ENCODE results near the gene ACIN1. TPM values are rescaled to one million over a fixed set of nuclear protein-coding genes. Genes with fewer than 3 reads are reported as not detected.

Gene ACIN1
- total and polyA plus RNA-seq, 2 of the 13 experiments (the other 11 are each of a cell fraction or from before 2014, with no cell fraction given), result 165 to 183 TPM

- TF ChIP-seq ZNF646 (CRISPR knock-in tag; IDR thresholded peaks at IDR 0.05) (no peak), MLX (CRISPR knock-in tag; IDR thresholded peaks at IDR 0.05) (no peak), SRSF4 (IDR thresholded peaks at IDR 0.05; ENCODE audit: low read depth, low read length, poor library complexity, severe bottlenecking) (no peak), HNRNPLL (IDR thresholded peaks at IDR 0.05; ENCODE audit: low read depth, low read length, poor library complexity, severe bottlenecking) (peak; percentile 45), TCF7 (IDR thresholded peaks at IDR 0.05; ENCODE audit: low read depth) (no peak), ATF7 (IDR thresholded peaks at IDR 0.05) (no peak), ATF7 (CRISPR knock-in tag; IDR thresholded peaks at IDR 0.05) (0 out of 2 replicates have a peak, but pooled peaks have one; percentile 30), FOXA3 (CRISPR knock-in tag; IDR thresholded peaks at IDR 0.05) (0 out of 2 replicates have a peak, but pooled peaks have one; percentile 12), MTA3 (CRISPR knock-in tag; IDR thresholded peaks at IDR 0.05) (no peak), ZFP36 (IDR thresholded peaks at IDR 0.05; ENCODE audit: borderline replicate concordance, low read depth, low read length, partially characterized antibody) (no peak), NCOA2 (CRISPR knock-in tag; IDR thresholded peaks at IDR 0.05) (no peak), FOXA1 (IDR thresholded peaks at IDR 0.05) (no peak), FOXA1 (CRISPR knock-in tag; IDR thresholded peaks at IDR 0.05) (0 out of 2 replicates have a peak, but pooled peaks have one; percentile 21), IKZF4 (CRISPR knock-in tag; IDR thresholded peaks at IDR 0.05; ENCODE audit: borderline replicate concordance, low read depth, not compliant biosample characterization) (peak; percentile 64), NRL (CRISPR knock-in tag; IDR thresholded peaks at IDR 0.05; ENCODE audit: borderline replicate concordance) (peak; percentile 59), ZNF773 (CRISPR knock-in tag; IDR thresholded peaks at IDR 0.05; ENCODE audit: borderline replicate concordance) (no peak), ZNF225 (CRISPR knock-in tag; IDR thresholded peaks at IDR 0.05) (peak; percentile 78; the same call in 1 of the 2 replicates), CC2D1A (CRISPR knock-in tag; IDR thresholded peaks at IDR 0.05) (no peak), AKAP8 (CRISPR knock-in tag; IDR thresholded peaks at IDR 0.05) (no peak), ZNF768 (CRISPR knock-in tag; IDR thresholded peaks at IDR 0.05) (peak; percentile 63; the same call in 1 of the 2 replicates), UBTF (CRISPR knock-in tag; IDR thresholded peaks at IDR 0.05) (peak; percentile 62), JUN (CRISPR knock-in tag; IDR thresholded peaks at IDR 0.05) (no peak), FOSL2 (CRISPR knock-in tag; IDR thresholded peaks at IDR 0.05) (peak; percentile 26; the same call in 1 of the 2 replicates), SMC3 (IDR thresholded peaks at IDR 0.05; ENCODE audit: low read length) (peak; percentile 54; the same call in 1 of the 2 replicates)
Observed at GRCh38 chr14:23052182-23052623, 42.7 kb downstream of the ACIN1 start (continued).

Data from HepG2 (cell line).